Large intestine (tissue), 3 donors: ENCODE data around the gene WAC. TPM values are rescaled to one million over a fixed set of nuclear protein-coding genes. Genes with fewer than 3 reads are reported as not detected.

ENCODE experiments used
- DNase-seq, 2 donors: peaks; one replicate each; pipeline versions ENCODE4 v3.0.0 to v3.0.0-alpha.2; 2013
- H3K27ac ChIP-seq: one replicate; pipeline ENCODE4 v1.5.1; 2013; ENCODE audit warnings: low read length
- H3K27me3 ChIP-seq: 2 replicates; pipeline ENCODE4 v1.6.1; 2013; ENCODE audit warnings: low read length; ENCODE audit not compliant: control insufficient read depth, insufficient read depth
- H3K36me3 ChIP-seq: 2 replicates; pipeline ENCODE4 v1.6.1; 2013; ENCODE audit warnings: low read length; ENCODE audit not compliant: control insufficient read depth, insufficient read depth
- H3K4me1 ChIP-seq: one replicate; pipeline ENCODE4 v1.6.1; 2013; ENCODE audit warnings: low read length; ENCODE audit not compliant: control insufficient read depth, insufficient read depth
- H3K4me3 ChIP-seq: one replicate; pipeline ENCODE4 v1.5.1; 2013; ENCODE audit warnings: low read length
- H3K9me3 ChIP-seq: one replicate; pipeline ENCODE4 v1.6.1; 2013; ENCODE audit warnings: mild to moderate bottlenecking, low read depth, low read length, moderate library complexity; ENCODE audit not compliant: control insufficient read depth
- WGBS: methylation state at CpG from one replicate; pipeline ENCODE4 v1.1.5; 2013; ENCODE audit warnings: low lambda C conversion rate; ENCODE audit not compliant: insufficient coverage; 5-methylcytosine and 5-hydroxymethylcytosine counted together
- polyA plus RNA-seq: library from polyadenylated mRNA; unstranded; fragments of 120-200 nt; gene quantifications from one replicate; pipeline ENCODE4 v1.2.1, GENCODE V29; 2013

The WAC gene
- polyA plus RNA-seq, 1 donor = 99.7 TPM

- H3K36me3 ChIP-seq = peaks cover 20% of the 10 kb centered on the region
- H3K27me3 ChIP-seq = no peaks in the 10 kb centered on the region
- H3K4me1 ChIP-seq = no peaks in the 10 kb centered on the region
- no peak overlapping the region for H3K27ac ChIP-seq
- H3K4me3 ChIP-seq = no peak overlapping the region
- whole genome bisulfite sequencing = no CpG with 5 or more reads among the region's 2 CpGs
- no peak for DNase-seq
- H3K9me3 ChIP-seq = no peaks in the 10 kb centered on the region
These were observed 45.5 kb downstream of the WAC start for GRCh38 chr10:28578454-28578853.

DNA sequence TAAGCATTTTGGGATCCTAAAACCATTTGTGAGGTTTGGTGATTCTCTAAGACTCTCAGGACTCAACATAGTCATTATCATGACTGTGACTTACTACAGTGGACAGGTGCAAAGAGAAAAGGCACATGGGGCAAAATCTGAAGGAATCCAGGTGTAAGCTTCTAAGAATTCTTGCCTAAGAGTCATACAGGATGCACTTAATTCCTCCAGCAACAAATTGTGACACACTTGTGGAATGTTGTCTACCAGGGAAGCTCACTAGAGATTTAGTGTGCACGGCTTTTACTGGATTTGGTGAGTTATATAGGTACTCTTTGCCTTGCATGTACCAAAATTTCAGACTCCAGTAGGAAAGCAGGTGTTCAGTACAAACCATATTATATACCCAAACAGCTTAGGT lies 47.9 kb downstream of the WAC start:
- WGBS = no CpG with 5 or more reads among the region's 1 CpG
- H3K4me1 ChIP-seq = no peaks in the 10 kb centered on the region

DNA sequence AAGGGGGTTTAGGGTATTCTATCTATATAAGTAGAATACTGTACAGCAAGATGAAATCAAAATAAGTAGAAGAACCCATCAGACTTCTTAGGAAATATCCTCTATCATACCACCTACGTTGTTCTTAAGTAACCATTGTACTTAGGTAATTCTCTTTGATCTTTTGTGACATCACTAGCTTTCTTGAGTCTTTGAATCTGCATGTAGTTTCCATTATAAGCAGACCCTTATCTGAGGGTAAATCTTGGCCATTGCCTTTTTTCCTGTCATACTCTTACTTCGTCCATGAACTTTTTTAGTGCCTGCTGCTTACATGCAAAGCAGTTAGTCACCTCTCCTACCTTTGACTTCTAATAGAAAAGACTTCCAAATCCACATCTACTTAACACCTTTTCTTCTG lies 49.0 kb downstream of the WAC start:
- Histone ChIP-seq H3K36me3 (peaks cover 42% of the 10 kb centered on the region), H3K9me3 (no peaks in the 10 kb centered on the region), H3K27ac (no peak overlapping the region), H3K4me1 (no peaks in the 10 kb centered on the region), H3K4me3 (no peak overlapping the region), H3K27me3 (no peaks in the 10 kb centered on the region)
- 100% methylated on average over 1 of the region's 2 CpGs for WGBS
- DNase-seq = no peak

More for the DNA sequence above, 47.9 kb downstream of the WAC start:
- no peak overlapping the region for H3K27ac ChIP-seq
- H3K27me3 ChIP-seq = no peaks in the 10 kb centered on the region
- no peak overlapping the region for H3K4me3 ChIP-seq
- DNase-seq = no peak
- peaks cover 35% of the 10 kb centered on the region for H3K36me3 ChIP-seq
- H3K9me3 ChIP-seq = no peaks in the 10 kb centered on the region

DNA sequence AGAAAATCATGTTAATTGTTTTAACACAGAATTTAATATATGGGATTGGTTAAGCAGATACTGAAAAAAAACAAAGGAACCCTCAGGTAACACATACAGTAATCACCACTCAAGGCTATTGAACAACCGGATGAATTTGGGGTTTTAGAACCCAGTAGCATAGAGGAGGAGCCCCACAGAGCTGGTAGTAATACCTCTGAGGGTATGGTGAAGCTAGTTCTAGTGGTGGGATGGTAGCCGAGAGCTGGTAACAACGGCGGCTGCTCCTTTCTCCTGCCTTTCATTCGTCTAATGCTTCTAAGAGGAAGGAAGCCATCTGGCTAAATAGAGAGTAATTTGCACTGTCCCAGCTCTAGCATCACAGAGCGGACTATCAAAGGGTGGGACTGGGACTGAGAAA lies 52.2 kb downstream of the WAC start:
- H3K27me3 ChIP-seq = no peaks in the 10 kb centered on the region
- H3K9me3 ChIP-seq = no peaks in the 10 kb centered on the region
- WGBS = no CpG with 5 or more reads among the region's 6 CpGs
- H3K27ac ChIP-seq = no peak overlapping the region
- no peak for DNase-seq
- H3K4me3 ChIP-seq = no peak overlapping the region
- H3K36me3 ChIP-seq = peaks cover 46% of the 10 kb centered on the region
- no peaks in the 10 kb centered on the region for H3K4me1 ChIP-seq

DNA sequence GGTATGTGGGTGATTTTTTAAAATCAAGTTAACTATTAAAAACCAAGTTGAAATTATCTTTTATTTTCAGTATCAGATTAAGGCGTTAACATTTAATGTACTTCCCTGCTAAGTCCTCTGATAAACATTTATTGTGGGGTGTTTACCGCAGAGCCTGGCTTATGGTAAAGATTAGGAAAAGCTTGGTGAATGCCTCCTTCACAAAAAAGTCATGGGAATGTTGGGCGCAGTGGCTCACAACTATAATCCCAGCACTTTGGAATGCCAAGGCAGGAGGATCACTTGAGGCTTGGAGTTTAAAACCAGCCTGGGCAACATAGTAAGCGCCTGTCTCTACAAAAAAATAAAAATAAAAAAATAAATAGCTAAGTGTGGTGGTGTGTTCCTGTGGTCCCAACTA lies 53.3 kb downstream of the WAC start:
- Histone ChIP-seq H3K4me3 (no peak overlapping the region), H3K4me1 (no peaks in the 10 kb centered on the region), H3K9me3 (no peaks in the 10 kb centered on the region), H3K27me3 (no peaks in the 10 kb centered on the region), H3K27ac (no peak overlapping the region), H3K36me3 (peaks cover 52% of the 10 kb centered on the region)
- DNase-seq = no peak
- 93% methylated on average over 3 of the region's 4 CpGs for WGBS

DNA sequence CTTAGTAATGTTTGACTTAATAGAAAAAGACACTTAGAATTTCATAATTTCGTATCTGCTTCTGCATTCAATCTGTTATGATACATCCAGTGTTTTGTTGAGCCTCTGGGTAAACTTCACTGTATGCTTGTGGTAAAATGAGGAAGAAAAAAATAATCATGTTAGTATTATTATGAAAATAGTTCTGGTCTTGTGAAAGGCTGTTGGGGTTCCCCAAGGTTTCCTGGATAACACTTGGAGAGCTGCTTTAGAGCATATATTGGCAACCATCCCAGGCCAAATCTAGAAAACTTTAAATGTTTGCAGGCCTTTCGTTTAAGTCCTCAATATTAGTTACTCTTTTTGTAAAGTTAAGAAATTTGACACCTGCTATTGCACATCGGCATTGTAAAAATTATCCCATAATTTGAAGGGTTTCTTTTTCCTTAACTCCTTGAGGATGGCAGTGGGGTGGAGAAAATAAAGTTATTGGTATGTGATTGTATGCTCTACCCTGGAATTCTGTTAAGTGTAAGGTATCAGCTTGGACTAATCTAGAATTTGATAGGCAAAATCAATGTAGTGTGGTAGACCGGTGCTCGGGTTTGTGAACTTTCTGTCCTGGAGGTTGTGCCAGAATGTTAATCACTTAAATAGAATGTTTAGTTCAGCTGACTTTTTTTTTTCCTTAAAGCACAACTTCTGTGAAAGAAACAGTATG lies 54.5 kb downstream of the WAC start:
- H3K9me3 ChIP-seq = no peaks in the 10 kb centered on the region
- H3K36me3 ChIP-seq = peaks cover 58% of the 10 kb centered on the region
- no peaks in the 10 kb centered on the region for H3K27me3 ChIP-seq
- no peak overlapping the region for H3K4me3 ChIP-seq
- H3K4me1 ChIP-seq = no peaks in the 10 kb centered on the region
- H3K27ac ChIP-seq = no peak overlapping the region
- 100% methylated on average over 3 of the region's 5 CpGs for WGBS
- no peak for DNase-seq

GRCh38 chr10:28587970-28588290 lies 55.0 kb downstream of the WAC start:
- H3K36me3 ChIP-seq = peaks cover 59% of the 10 kb centered on the region
- H3K4me1 ChIP-seq = no peaks in the 10 kb centered on the region

GRCh38 chr10:28592953-28593352 lies 60.0 kb downstream of the WAC start:
- no peak overlapping the region for H3K4me3 ChIP-seq
- H3K27me3 ChIP-seq = no peaks in the 10 kb centered on the region
- H3K9me3 ChIP-seq = no peaks in the 10 kb centered on the region
- H3K27ac ChIP-seq = no peak overlapping the region
- no CpG with 5 or more reads among the region's 1 CpG for WGBS
- peaks cover 39% of the 10 kb centered on the region for H3K36me3 ChIP-seq
- DNase-seq = peak in 1 of 2 donors; percentile 14
- H3K4me1 ChIP-seq = no peaks in the 10 kb centered on the region

More at GRCh38 chr10:28587970-28588290, 55.0 kb downstream of the WAC start:
- Histone ChIP-seq H3K4me3 (no peak overlapping the region), H3K27me3 (no peaks in the 10 kb centered on the region), H3K27ac (no peak overlapping the region), H3K9me3 (no peaks in the 10 kb centered on the region)
- peak; percentile 14 to 17 for DNase-seq
- WGBS = no CpG with 5 or more reads among the region's 1 CpG

DNA sequence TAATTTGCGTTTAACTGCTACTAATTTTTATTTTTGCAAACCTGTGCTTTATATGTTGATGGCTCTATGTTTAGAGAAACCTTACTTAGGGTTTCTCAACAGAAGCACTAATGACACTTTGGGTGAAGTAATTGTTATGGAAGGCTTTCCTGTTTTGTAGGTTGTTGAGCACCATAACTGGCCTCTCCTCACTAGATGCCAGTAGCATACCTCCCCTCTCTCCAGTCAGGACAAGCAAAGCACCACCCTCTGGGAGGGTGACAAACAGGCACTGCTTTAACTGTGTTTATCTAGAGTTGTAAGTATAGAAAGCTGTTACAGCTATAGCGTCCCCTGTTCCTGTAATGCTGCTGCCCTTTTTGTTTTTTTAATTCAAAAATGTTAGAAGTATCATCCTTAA lies 60.9 kb downstream of the WAC start:
- Histone ChIP-seq H3K27me3 (no peaks in the 10 kb centered on the region), H3K36me3 (peaks cover 38% of the 10 kb centered on the region), H3K27ac (no peak overlapping the region), H3K4me3 (no peak overlapping the region), H3K9me3 (no peaks in the 10 kb centered on the region), H3K4me1 (no peaks in the 10 kb centered on the region)
- 58% methylated on average over 2 of the region's 2 CpGs for WGBS
- DNase-seq = no peak

DNA sequence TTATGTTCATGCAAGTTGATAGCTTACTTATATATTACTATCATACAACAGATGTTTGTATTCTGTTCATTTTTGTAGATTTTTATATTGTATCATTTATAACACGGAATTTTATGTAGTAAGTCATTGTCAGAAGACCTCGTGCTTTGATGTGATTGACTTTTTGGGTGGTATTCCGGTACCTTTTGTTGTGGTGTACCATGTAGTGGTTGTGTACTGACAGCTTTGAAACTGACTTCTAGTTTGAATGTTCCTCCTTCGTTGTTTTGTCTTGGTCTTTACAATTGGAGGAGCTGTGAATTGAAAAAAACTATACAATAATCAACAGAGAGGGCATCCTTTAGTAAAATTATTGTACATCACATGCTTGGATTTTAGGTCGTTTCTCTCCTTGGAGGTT lies 61.5 kb downstream of the WAC start:
- H3K4me1 ChIP-seq = no peaks in the 10 kb centered on the region

DNA sequence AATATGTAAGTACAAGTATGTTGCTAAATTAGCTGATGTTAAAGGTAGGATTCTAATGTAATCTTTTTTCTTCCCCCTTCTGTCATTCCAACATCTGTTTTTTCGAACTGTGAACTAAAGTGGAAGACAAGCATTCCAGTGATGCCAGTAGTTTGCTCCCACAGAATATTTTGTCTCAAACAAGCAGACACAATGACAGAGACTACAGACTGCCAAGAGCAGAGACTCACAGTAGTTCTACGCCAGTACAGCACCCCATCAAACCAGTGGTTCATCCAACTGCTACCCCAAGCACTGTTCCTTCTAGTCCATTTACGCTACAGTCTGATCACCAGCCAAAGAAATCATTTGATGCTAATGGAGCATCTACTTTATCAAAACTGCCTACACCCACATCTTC lies 62.7 kb downstream of the WAC start:
- H3K36me3 ChIP-seq = peaks cover 32% of the 10 kb centered on the region
- H3K27me3 ChIP-seq = no peaks in the 10 kb centered on the region
- no peak overlapping the region for H3K4me3 ChIP-seq
- no CpG with 5 or more reads among the region's 3 CpGs for WGBS
- H3K4me1 ChIP-seq = no peaks in the 10 kb centered on the region
- no peak overlapping the region for H3K27ac ChIP-seq
- DNase-seq = no peak
- no peaks in the 10 kb centered on the region for H3K9me3 ChIP-seq

More for the DNA sequence above, 61.5 kb downstream of the WAC start:
- WGBS = 93% methylated on average over 2 of the region's 5 CpGs
- Histone ChIP-seq H3K4me3 (no peak overlapping the region), H3K36me3 (peaks cover 38% of the 10 kb centered on the region), H3K9me3 (no peaks in the 10 kb centered on the region), H3K27me3 (no peaks in the 10 kb centered on the region), H3K27ac (no peak overlapping the region)
- DNase-seq = no peak
